Globus pallidus (tissue), 1 donor: ENCODE measurements around the gene CCNL2.
A peak's percentile ranks its signal among the peaks of the same experiment; 100 is the strongest.
"Not testable (repeated sequence)": the region's sequence is repeated elsewhere in the genome, so short reads cannot be mapped to it uniquely, and the experiment has no call there.

Experiments used
- DNase-seq: peaks from one replicate; pipeline ENCODE4 v3.0.0-alpha.2; 2015; ENCODE audit warnings: low spot score

The CCNL2 gene

GRCh38 chr1:1419813-1420653 lies 20.9 kb upstream of the CCNL2 start:
- no peak for DNase-seq

- DNase-seq = no peak
These were observed 20.3 kb upstream of the CCNL2 start for GRCh38 chr1:1419363-1419812.

- DNase-seq = no peak
These were observed 19.6 kb upstream of the CCNL2 start for GRCh38 chr1:1418464-1419362.

- DNase-seq = not testable (repeated sequence)
These were observed 18.8 kb upstream of the CCNL2 start for GRCh38 chr1:1417825-1418463.

GRCh38 chr1:1417396-1417795 lies 18.3 kb upstream of the CCNL2 start:
- DNase-seq = not testable (repeated sequence)

- DNase-seq = no peak
These were observed 16.6 kb upstream of the CCNL2 start for GRCh38 chr1:1415751-1416150.

- DNase-seq = not testable (repeated sequence)
These were observed 13.3 kb upstream of the CCNL2 start for GRCh38 chr1:1412311-1412902.

- no peak for DNase-seq
These were observed 12.5 kb upstream of the CCNL2 start for GRCh38 chr1:1411626-1412025.

GRCh38 chr1:1410238-1410637 lies 11.1 kb upstream of the CCNL2 start:
- DNase-seq = not testable (repeated sequence)

GRCh38 chr1:1407636-1408318 lies 8.6 kb upstream of the CCNL2 start:
- DNase-seq = no peak

- DNase-seq = peak; percentile 89
These were observed 7.9 kb upstream of the CCNL2 start, which contains the start of gene MRPL20 for GRCh38 chr1:1406821-1407635. Gene MRPL20, minus strand, starts transcription at chr1:1407293. Its CDS starts 76 bp downstream, at chr1:1407217.

GRCh38 chr1:1406101-1406820 lies 7.1 kb upstream of the CCNL2 start:
- no peak for DNase-seq

- DNase-seq = no peak
These were observed 4.5 kb upstream of the CCNL2 start for GRCh38 chr1:1403653-1404052.

- DNase-seq = not testable (repeated sequence)
These were observed 3.8 kb upstream of the CCNL2 start for GRCh38 chr1:1402901-1403392.

GRCh38 chr1:1402072-1402900 lies 3.2 kb upstream of the CCNL2 start:
- no peak for DNase-seq

GRCh38 chr1:1401457-1402010 lies 2.4 kb upstream of the CCNL2 start:
- no peak for DNase-seq

GRCh38 chr1:1400576-1401456 lies 1.7 kb upstream of the CCNL2 start:
- DNase-seq = no peak
